ENCODE results near the gene PLD6. TPM values are rescaled to one million over a fixed set of nuclear protein-coding genes. Genes with fewer than 3 reads are reported as not detected.
A peak's percentile ranks its signal among the peaks of the same experiment; 100 is the strongest.
"Not testable (repeated sequence)": the region's sequence is repeated elsewhere in the genome, so short reads cannot be mapped to it uniquely, and the experiment has no call there.

PLD6 gene
- total RNA-seq, 1 donor from 2014 or later = 9.2 TPM

GRCh38 chr17:17200831-17201230, 5.3 kb downstream of the PLD6 start:
- DNase-seq = no peak

DNA sequence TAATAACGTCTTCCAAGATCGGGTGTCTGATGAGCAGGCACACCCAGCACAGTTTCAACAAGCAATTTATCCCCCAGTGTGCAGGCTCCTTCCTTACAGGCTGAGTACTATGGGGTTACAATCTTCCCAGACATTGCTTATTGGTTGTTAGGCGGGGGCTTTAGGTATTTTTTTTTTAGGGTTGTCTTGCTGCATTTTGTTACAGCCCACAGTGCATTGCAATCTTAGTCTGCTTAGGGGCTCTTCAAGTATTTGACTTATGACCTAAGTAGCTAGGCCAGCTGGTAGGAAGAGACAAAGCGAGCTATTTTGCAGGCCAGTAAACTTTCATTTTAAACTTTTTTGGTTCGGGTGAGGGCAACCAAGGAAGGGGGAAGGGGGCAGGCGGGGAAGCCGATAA, 5.8 kb downstream of the PLD6 start:
- no peak for DNase-seq

- DNase-seq = no peak
These were observed 7.9 kb downstream of the PLD6 start for GRCh38 chr17:17198281-17198680.

- no peak for DNase-seq
These were observed 9.4 kb downstream of the PLD6 start for GRCh38 chr17:17196776-17197175.

DNA sequence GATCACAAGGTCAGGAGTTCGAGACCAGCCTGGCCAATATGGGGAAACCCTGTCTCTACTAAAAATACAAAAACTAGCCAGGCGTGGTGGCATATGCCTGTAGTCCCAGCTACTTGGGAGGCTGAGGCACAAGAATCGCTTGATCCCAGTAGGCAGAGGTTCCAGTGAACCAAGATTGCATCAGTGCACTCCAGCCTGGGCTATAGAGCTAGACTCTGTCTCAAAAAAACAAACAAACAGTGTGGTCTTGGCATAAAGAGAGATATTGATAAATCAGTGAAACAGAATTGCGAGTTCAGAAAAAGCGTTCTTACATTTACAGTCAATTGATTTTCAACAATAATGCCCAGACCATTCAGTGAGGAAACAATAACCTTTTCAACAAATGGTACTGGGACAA, 10.7 kb downstream of the PLD6 start:
- not testable (repeated sequence) for DNase-seq

- no peak for DNase-seq
These were observed 14.2 kb downstream of the PLD6 start for GRCh38 chr17:17191961-17192381.

GRCh38 chr17:17191346-17191792, 14.8 kb downstream of the PLD6 start:
- DNase-seq = no peak

DNA sequence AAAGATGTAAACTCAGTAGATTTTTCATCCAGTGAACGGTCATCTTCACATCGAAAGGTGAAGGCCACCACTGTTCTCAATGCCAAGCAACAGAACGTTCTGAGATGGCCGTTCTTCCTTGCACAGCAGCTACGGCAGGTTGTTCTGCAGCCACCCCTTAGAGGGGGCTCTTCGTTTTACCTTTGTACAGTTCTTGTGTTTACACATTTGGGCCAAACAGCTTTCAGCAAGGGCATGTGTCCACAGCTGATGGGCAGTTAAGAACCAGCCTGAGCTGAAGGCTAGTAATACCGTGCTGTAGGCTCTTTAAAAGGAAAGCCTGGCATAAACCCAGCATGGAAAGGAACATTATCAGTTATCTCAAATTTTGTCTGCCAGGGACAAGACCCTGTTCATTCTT, 15.9 kb downstream of the PLD6 start:
- DNase-seq = no peak

- DNase-seq = no peak
These were observed 16.6 kb downstream of the PLD6 start for GRCh38 chr17:17189559-17189958.

DNA sequence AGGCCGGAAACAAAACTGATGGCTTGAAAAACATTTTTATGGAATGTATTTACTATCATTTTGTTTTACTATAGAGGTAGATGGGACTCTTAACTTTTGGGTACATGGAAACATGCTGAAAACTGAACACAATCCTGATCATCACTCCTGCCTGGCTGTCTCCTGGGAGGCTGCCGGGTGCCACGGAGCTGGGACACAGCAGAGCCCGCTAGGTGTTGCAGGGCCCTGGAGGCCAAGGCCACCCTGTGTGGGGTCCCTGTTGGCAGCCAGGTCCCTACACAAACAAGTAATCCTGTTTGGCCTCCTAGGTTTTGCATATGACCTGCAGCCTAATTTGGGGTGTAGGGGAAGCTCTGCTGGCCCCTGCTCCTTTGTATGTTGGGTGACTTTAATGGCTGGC, 17.5 kb downstream of the PLD6 start:
- DNase-seq = no peak

DNA sequence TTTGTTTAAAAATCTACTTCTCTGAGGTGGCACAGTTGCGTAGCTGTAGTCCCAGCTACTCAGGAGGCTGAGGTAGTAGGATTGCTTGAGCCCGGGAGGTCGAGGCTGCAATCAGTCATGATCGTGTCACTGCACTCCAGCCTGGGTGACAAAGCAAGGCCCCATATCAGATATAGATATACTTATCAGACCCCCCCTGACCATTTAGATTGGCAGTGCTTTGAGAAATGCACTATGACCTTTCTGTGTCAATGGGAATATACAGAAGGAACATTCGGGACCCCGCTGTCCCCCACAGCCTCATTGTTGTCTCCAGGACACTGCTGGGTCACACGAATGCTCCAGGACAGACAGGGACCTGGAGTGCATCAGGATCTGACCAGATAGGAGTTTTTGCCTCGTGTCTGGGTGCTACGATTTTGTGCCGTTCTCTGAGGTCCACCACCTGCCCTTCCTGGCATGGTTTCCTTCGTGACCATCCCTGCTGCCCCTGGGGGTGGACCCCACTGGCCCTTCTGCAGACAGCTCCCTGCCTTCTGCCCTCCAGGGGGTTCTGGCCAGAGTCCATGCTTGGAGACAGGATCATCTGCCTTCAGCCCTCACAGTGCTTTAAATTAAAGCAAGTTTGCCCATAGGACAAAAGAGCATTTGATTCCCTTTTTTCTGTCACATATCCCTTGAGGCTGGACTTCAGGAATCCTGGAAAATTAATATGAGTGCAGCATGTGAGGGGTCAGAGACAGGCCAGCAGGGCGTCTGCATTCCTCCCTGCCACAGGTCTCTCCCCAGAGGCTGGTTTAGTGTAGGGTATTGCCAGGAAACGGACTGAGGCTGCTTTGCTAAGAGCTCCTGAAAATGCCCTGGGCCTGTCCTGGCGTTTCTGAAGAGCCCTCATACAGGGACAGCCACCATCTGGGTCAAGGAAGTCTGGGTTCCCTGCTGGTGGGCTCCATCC, 19.3 kb downstream of the PLD6 start:
- DNase-seq = no peak

- DNase-seq = no peak
These were observed 20.1 kb downstream of the PLD6 start for GRCh38 chr17:17186051-17186450.

GRCh38 chr17:17184985-17185757, 21.0 kb downstream of the PLD6 start:
- DNase-seq = not testable (repeated sequence)

DNA sequence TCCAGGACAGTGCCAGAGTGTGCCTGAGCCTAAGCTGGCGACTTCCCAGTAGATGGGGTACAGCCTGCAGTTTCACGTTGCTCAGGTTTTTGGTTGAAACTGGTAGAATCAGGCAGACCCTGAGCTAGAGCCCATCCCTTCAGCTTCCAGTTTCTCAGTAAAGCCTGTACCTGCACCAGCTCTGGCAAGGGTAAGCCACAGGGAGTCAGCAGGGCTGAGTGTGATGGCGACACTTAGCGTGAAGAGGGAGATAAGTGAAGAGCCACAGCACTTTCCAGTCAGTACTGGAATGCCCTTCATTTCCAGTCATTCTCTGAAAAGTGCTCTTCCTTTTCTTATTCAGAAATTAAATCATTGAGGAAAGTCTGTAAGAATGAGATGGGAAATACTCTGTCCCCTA, 22.4 kb downstream of the PLD6 start:
- DNase-seq = no peak

DNA sequence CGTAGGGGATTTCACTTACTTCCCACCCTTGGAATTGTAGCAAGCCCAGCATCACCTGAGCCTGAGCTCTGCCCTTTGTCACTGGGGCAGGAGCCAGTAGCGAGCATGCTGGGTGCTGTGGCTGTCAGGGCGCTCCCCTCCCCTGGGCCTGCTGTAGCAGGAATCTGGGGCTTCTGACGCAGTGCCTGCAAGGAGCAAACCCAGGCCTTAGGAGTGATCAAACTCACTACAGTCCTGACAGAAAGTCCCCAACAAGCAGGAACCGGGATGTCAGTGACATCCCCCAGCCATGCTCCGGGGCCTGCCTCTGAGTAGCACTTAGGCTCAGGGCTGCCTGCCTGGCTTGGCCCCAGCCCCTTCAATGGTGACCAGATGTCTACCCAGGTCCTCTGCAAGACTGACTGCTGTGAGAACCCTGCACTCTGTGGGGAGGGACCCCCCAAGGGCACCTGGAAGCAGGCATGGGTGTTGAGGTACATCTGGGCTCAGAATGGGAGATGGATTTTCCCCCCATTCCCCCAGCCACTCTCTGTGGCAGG, 23.5 kb downstream of the PLD6 start:
- DNase-seq = no peak

- DNase-seq = no peak
These were observed 24.2 kb downstream of the PLD6 start for GRCh38 chr17:17181666-17182597.

DNA sequence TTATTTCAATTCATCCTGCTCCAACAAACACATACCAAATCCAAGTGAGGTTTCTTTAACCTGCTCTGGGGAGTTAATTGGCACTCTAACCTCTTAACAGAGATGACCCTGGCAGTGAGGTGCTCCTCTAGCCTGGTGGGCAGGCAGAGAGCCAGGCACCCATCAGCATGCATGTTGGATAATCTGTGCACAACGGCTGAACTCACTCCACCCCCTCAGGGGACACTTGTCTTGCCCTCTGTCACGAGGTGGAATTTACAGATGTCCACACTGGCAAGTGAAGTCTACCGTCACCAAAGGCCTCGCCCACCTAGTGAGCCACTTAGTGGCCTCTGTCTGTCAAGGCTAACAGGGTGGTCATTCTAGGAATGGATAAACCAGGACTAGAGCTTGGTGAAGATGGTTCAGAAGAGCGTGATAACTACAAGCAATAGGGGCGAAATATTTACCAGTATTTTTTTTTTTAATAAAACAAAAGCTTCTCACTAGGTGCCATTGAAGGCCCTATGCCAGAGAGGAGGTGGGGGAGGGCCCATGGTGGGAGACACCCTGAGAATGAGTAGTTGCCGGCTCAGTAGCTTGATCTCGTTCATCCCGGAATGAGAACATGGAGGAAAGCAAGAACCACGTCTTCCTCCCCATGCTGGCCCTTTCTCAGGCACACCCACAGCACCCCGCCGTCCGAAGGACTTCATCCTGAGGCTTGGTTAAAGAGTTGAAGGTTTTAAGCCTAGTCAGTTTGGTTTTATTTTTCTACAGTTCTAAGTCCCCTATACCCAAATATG, 25.2 kb downstream of the PLD6 start:
- no peak for DNase-seq

GRCh38 chr17:17180141-17180603, 26.0 kb downstream of the PLD6 start:
- DNase-seq = peak; percentile 52

- DNase-seq = no peak
These were observed 26.7 kb downstream of the PLD6 start for GRCh38 chr17:17179371-17179827.

DNA sequence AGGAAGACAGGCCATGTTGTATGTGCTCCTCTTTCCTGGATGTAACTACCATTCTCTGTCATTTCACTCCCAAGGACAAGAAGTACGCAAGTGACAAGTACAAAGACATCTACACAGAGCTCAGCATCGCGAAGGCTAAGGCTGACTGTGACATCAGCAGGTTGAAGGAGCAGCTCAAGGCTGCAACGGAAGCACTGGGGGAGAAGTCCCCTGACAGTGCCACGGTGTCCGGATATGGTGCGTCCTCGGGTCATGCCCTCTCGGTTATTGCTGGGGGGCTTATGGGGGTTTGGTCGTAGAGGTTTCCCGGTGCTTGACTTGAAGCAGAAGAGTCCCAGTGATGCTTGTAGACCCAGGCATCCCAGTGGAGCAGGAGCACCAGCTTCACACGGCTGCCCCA, 29.0 kb downstream of the PLD6 start:
- DNase-seq = no peak

- no peak for DNase-seq
These were observed 29.8 kb downstream of the PLD6 start for GRCh38 chr17:17176341-17176740.
